Kidney (tissue), 14 donors: ENCODE data around the gene CD99L2. TPM values are rescaled to one million over a fixed set of nuclear protein-coding genes. Genes with fewer than 3 reads are reported as not detected.

Experiments
- DNase-seq, 5 donors: peaks; one replicate each; pipeline ENCODE4 v3.0.0-alpha.2; 2013 to 2020
- FAIRE-seq: peaks from 2 replicates; lab custom pipeline; 2012; peaks lifted over from hg19 to GRCh38; lab: Jason Lieb, UNC
- H3K27ac ChIP-seq, 2 donors: one replicate each; pipeline ENCODE4 v1.7.0; 2013; ENCODE audit warnings: low read depth in 2 of 2, low read length in 2 of 2, inconsistent platforms in 1 of 2
- H3K27me3 ChIP-seq: one replicate; pipeline ENCODE4 v1.7.1; 2013; ENCODE audit warnings: low read length, inconsistent platforms; ENCODE audit not compliant: control insufficient read depth, insufficient read depth
- H3K36me3 ChIP-seq, 3 donors: one replicate each; pipeline versions ENCODE4 v1.7.0 to v1.7.1; 2013; ENCODE audit warnings: low read length in 3 of 3, control low read depth in 1 of 3, inconsistent platforms in 1 of 3; ENCODE audit not compliant: insufficient read depth in 3 of 3, control insufficient read depth in 2 of 3
- H3K4me1 ChIP-seq, 3 donors: one replicate each; pipeline versions ENCODE4 v1.7.0 to v1.7.1; 2013; ENCODE audit warnings: low read length in 3 of 3, inconsistent platforms in 1 of 3, low read depth in 1 of 3; ENCODE audit not compliant: control insufficient read depth in 2 of 3, insufficient read depth in 2 of 3
- H3K4me3 ChIP-seq, 3 donors: one replicate each; pipeline versions ENCODE4 v1.7.0 to v1.8.1; 2013; ENCODE audit warnings: low read length in 3 of 3, control low read depth in 1 of 3, inconsistent platforms in 1 of 3
- H3K9ac ChIP-seq, 3 donors: one replicate each; pipeline versions ENCODE4 v1.7.0 to v1.7.1; 2013; ENCODE audit warnings: low read length in 3 of 3, control low read depth in 1 of 3, inconsistent platforms in 1 of 3
- H3K9me3 ChIP-seq, 3 donors: one replicate each; pipeline versions ENCODE4 v1.7.0 to v1.7.1; 2013; ENCODE audit warnings: low read length in 3 of 3, control low read depth in 1 of 3, inconsistent platforms in 1 of 3; ENCODE audit not compliant: control insufficient read depth in 2 of 3, insufficient read depth in 1 of 3
- intact Hi-C: fragments of 100-400 bp; cut with DNase I; formaldehyde crosslinking; loops from one replicate; pipeline ENCODE4 v1.11.1; 2022
- polyA plus RNA-seq: library from polyadenylated mRNA; stranded (reverse); fragments of 350-450 nt; fragmentation: Illumina TruSeq; extraction: RNeasy Lipid Tissue Mini Kit (QIAGEN cat#74804); gene quantifications from one replicate; pipeline ENCODE4 v1.2.3, GENCODE V29; 2014; ENCODE audit warnings: low read depth, low replicate concordance; ENCODE audit not compliant: insufficient read depth
- total RNA-seq: library from RNA; stranded (reverse); fragmentation: NEBNext Ultra II Directional; extraction: Animal tissue kit (Norgen Biotek cat#: 25700); gene quantifications from one replicate; pipeline ENCODE4 v1.2.1, GENCODE V29; 2021
- TF ChIP-seq, protein P1 (sequence below): IDR thresholded peaks from 3 replicates; pipeline ENCODE4 v1.5.1; 2012; ENCODE audit warnings: mild to moderate bottlenecking, moderate library complexity, borderline replicate concordance; ENCODE audit not compliant: insufficient read depth; ENCODE audit errors: extremely low read depth
- donor health status: control.
- donor health status: control.
- donor health status: control.
- donor health status: control.
- donor health status: control.
- donor health status: DM: yes; HTN: yes; CAD: no.
- donor health status: Normal renal cell carcinoma (clear cell type).

CD99L2 gene
- total and polyA plus RNA-seq, 2 donors from 2014 or later: 30.9 to 38.0 TPM

DNA sequence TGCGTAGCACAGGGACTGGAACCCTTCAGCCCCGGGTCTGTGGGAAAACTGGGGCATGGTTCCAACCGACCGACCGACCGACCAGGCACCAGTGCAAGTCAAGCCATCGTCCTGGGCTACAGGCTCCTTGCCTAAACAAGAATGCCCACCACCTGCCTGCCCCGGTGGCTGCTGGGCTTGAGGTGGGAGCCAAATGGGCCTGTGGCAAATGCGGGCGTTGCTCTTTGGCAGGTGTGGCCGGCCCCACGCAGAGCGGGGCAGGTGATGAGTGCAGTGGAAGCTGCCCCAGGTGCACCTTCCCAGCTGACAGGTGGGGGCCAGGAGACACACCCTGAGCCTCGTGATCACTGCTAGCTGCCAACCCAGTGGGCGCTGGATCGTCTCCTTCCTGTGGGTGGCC, 127.4 kb downstream of the CD99L2 start:
- intact Hi-C loops: loop anchor here (5.0 kb wide), 1 partner anchor 311 kb away; no protein-coding TSS in a partner anchor
- no peaks in the 10 kb centered on the region for H3K4me1 ChIP-seq
- H3K27ac ChIP-seq: no peak overlapping the region
- no peaks in the 10 kb centered on the region for H3K9me3 ChIP-seq
- DNase-seq (peak in 1 of 5 donors; percentile 60), FAIRE-seq (no peak)
- no peak overlapping the region for H3K4me3 ChIP-seq
- no peak overlapping the region for H3K9ac ChIP-seq
- no peaks in the 10 kb centered on the region for H3K27me3 ChIP-seq
- TF ChIP-seq, protein P1, sequence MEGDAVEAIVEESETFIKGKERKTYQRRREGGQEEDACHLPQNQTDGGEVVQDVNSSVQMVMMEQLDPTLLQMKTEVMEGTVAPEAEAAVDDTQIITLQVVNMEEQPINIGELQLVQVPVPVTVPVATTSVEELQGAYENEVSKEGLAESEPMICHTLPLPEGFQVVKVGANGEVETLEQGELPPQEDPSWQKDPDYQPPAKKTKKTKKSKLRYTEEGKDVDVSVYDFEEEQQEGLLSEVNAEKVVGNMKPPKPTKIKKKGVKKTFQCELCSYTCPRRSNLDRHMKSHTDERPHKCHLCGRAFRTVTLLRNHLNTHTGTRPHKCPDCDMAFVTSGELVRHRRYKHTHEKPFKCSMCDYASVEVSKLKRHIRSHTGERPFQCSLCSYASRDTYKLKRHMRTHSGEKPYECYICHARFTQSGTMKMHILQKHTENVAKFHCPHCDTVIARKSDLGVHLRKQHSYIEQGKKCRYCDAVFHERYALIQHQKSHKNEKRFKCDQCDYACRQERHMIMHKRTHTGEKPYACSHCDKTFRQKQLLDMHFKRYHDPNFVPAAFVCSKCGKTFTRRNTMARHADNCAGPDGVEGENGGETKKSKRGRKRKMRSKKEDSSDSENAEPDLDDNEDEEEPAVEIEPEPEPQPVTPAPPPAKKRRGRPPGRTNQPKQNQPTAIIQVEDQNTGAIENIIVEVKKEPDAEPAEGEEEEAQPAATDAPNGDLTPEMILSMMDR: no peak
- H3K36me3 ChIP-seq: no peaks in the 10 kb centered on the region

DNA sequence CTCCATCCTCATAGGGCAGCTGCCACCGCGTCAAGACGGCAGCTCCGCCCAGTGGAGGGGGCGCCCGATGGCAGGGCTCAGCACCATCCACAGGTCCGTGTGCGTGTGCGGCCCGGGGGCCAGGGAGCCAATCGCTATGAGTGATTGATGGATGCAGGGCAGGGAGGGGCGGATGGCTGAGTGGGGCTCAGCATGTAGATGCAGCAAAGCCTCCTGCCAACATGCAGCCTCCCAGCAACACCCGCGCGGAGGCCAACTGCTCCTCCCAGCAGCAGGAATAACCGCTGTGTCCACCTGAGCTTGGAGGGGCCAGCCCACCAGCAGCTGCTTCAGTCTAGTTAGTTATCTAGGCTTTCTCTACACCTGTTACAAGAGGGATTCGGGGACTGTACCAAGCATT, 127.8 kb downstream of the CD99L2 start:
- intact Hi-C loops: loop anchor here (5.0 kb wide), 1 partner anchor 312 kb away; no protein-coding TSS in a partner anchor
- H3K9me3 ChIP-seq: no peaks in the 10 kb centered on the region
- H3K36me3 ChIP-seq: no peaks in the 10 kb centered on the region
- DNase-seq (peak in 1 of 5 donors; percentile 54), FAIRE-seq (no peak)
- H3K9ac ChIP-seq: no peak overlapping the region
- no peak overlapping the region for H3K4me3 ChIP-seq
- no peaks in the 10 kb centered on the region for H3K4me1 ChIP-seq
- no peak overlapping the region for H3K27ac ChIP-seq
- no peaks in the 10 kb centered on the region for H3K27me3 ChIP-seq
- TF ChIP-seq, protein P1: no peak

DNA sequence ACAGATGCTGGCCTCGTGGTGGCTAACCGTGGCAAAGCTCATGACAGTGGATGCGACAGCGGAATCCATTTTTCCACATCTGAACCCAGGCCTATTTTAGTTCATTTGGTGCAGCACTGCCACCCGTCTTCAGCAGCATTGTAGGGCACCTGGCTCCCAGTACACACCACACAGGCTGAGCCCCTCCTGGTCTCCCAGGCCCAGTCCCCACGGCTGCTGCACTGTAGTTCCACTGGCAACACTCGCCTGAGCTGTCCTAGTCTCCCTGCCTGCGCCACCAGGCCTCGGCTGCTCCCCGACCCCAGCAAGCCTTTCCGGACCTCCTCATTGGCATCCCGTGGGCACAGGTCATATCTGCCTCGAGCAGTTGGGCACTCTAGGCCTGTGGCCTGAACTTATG, 129.1 kb downstream of the CD99L2 start:
- H3K4me1 ChIP-seq: no peaks in the 10 kb centered on the region
- no peak overlapping the region for H3K9ac ChIP-seq
- DNase-seq (peak in 1 of 5 donors; percentile 71), FAIRE-seq (no peak)
- H3K27me3 ChIP-seq: no peaks in the 10 kb centered on the region
- TF ChIP-seq, protein P1: no peak
- intact Hi-C loops: no loop called here
- H3K9me3 ChIP-seq: no peaks in the 10 kb centered on the region
- H3K4me3 ChIP-seq: no peak overlapping the region
- no peaks in the 10 kb centered on the region for H3K36me3 ChIP-seq
- H3K27ac ChIP-seq: no peak overlapping the region
